Activated T-cell treated with anti-CD3 and anti-CD28 coated beads for 24 hours (primary cell): ENCODE measurements around the gene COLEC12.

Experiments
- DNase-seq: peaks from one replicate; pipeline ENCODE4 v3.0.0-alpha.2; 2020; ENCODE audit warnings: low read depth

The COLEC12 gene

GRCh38 chr18:286515-287310, 213.8 kb downstream of the COLEC12 start:
- no peak for DNase-seq

GRCh38 chr18:285817-286216, 214.7 kb downstream of the COLEC12 start:
- DNase-seq: no peak

GRCh38 chr18:275486-275885, 225.0 kb downstream of the COLEC12 start:
- DNase-seq: no peak

GRCh38 chr18:274313-274712, 226.2 kb downstream of the COLEC12 start:
- DNase-seq: no peak

- DNase-seq: no peak
Measured at GRCh38 chr18:273525-273924, 227.0 kb downstream of the COLEC12 start.

- DNase-seq: no peak
Measured at GRCh38 chr18:272650-273049, 227.9 kb downstream of the COLEC12 start.

GRCh38 chr18:269480-270095, 230.9 kb downstream of the COLEC12 start:
- DNase-seq: no peak

GRCh38 chr18:267688-268552, 232.6 kb downstream of the COLEC12 start, which contains the start of gene THOC1:
THOC1 (minus strand) TSS chr18:268047; CDS start chr18:268019, 28 bp downstream.
- peak; percentile 95 for DNase-seq

GRCh38 chr18:267380-267687, 233.2 kb downstream of the COLEC12 start:
- no peak for DNase-seq
